Karpas-422 (cell line): ENCODE results near the gene DAB1. TPM values are rescaled to one million over a fixed set of nuclear protein-coding genes. Genes with fewer than 3 reads are reported as not detected.

Experiments used
- DNase-seq: peaks from one replicate; pipeline ENCODE4 v3.0.0-alpha.2; 2015
- H2AFZ ChIP-seq: fragments of 200-600 bp; sonication (generic); 2 replicates; pipeline ENCODE4 v1.6.1; 2014; ENCODE audit warnings: antibody characterized with exemption, low read length, mixed read lengths
- H3K27ac ChIP-seq: fragments of 200-600 bp; sonication (generic); 2 replicates; pipeline ENCODE4 v1.5.1; 2014; ENCODE audit warnings: mild to moderate bottlenecking, low read length, moderate library complexity
- H3K27me3 ChIP-seq: fragments of 200-600 bp; sonication (generic); 2 replicates; pipeline ENCODE4 v1.6.1; 2014; ENCODE audit warnings: low read length, mixed read lengths
- H3K36me3 ChIP-seq: fragments of 200-600 bp; sonication (generic); 2 replicates; pipeline ENCODE4 v1.6.1; 2014; ENCODE audit warnings: low read length, mixed read lengths; ENCODE audit not compliant: insufficient read depth
- H3K4me1 ChIP-seq: fragments of 200-600 bp; sonication (generic); 2 replicates; pipeline ENCODE4 v1.6.1; 2014; ENCODE audit warnings: mild to moderate bottlenecking, low read length, mixed read lengths
- H3K4me2 ChIP-seq: fragments of 200-600 bp; sonication (generic); 2 replicates; pipeline ENCODE4 v1.6.1; 2014; ENCODE audit warnings: low read length, low read depth, mild to moderate bottlenecking; ENCODE audit not compliant: poor library complexity, severe bottlenecking
- H3K4me3 ChIP-seq: fragments of 200-600 bp; sonication (generic); 2 replicates; pipeline ENCODE4 v1.5.1; 2014; ENCODE audit warnings: mild to moderate bottlenecking, antibody characterized with exemption, low read length, mixed read lengths
- H3K79me2 ChIP-seq: fragments of 200-600 bp; sonication (generic); 2 replicates; pipeline ENCODE4 v1.6.1; 2014; ENCODE audit warnings: mild to moderate bottlenecking, low read length, mixed read lengths
- H3K9ac ChIP-seq: fragments of 200-600 bp; sonication (generic); 2 replicates; pipeline ENCODE4 v1.6.0; 2014; ENCODE audit warnings: low read length
- H3K9me2 ChIP-seq: fragments of 200-600 bp; sonication (generic), shearing (Covaris generic); replicated peaks from 2 replicates; pipeline ENCODE4 v1.6.0; 2014; ENCODE audit warnings: mild to moderate bottlenecking, low read length, moderate library complexity; ENCODE audit not compliant: insufficient read depth
- H3K9me3 ChIP-seq: fragments of 300-700, 200-600 bp; sonication (generic); 2 replicates; pipeline ENCODE4 v1.6.1; 2014; ENCODE audit warnings: low read length, mixed read lengths
- H4K20me1 ChIP-seq: fragments of 200-600 bp; sonication (generic); 2 replicates; pipeline ENCODE4 v1.6.1; 2014; ENCODE audit warnings: mild to moderate bottlenecking, antibody characterized with exemption, low read length, low read depth; ENCODE audit not compliant: insufficient read depth
- total RNA-seq: library from RNA; depleted of rRNA; stranded (reverse); fragments of >200 nt; shearing (Covaris generic); gene quantifications from 2 replicates; pipeline ENCODE4 v1.2.3, GENCODE V29; 2014; ENCODE audit warnings: low replicate concordance

DAB1 gene
- total RNA-seq, 1 experiment from 2014 or later: 0.78 TPM

DNA sequence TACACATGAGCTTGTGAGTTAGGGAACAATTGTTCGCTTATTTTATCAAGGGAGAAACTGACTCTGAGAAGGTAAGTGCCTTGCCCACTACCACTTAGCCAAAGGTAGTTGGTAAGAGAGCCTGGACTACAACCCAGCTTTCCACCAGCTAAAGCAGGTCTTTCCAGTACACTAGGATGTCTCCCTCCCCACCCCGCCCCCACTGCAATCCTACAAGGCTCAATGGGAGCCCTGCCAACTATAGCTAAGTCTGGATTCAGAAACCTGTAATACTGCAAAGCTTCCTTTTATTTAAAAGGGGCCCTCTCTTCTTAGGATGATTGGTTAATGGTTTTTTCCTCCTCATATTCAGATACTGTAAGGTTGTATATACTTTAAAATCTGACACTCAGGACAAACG, 356.0 kb downstream of the DAB1 start:
- H3K9me3 ChIP-seq: no peaks in the 10 kb centered on the region
- no peaks in the 10 kb centered on the region for H3K9me2 ChIP-seq
- no peak overlapping the region for H3K9ac ChIP-seq
- no peak for DNase-seq
- no peaks in the 10 kb centered on the region for H3K27me3 ChIP-seq
- H2AFZ ChIP-seq: no peak overlapping the region
- no peaks in the 10 kb centered on the region for H3K36me3 ChIP-seq
- no peak overlapping the region for H3K27ac ChIP-seq
- H3K79me2 ChIP-seq: no peaks in the 10 kb centered on the region
- H4K20me1 ChIP-seq: no peaks in the 10 kb centered on the region
- H3K4me1 ChIP-seq: no peaks in the 10 kb centered on the region
- H3K4me3 ChIP-seq: no peak overlapping the region
- no peak overlapping the region for H3K4me2 ChIP-seq

DNA sequence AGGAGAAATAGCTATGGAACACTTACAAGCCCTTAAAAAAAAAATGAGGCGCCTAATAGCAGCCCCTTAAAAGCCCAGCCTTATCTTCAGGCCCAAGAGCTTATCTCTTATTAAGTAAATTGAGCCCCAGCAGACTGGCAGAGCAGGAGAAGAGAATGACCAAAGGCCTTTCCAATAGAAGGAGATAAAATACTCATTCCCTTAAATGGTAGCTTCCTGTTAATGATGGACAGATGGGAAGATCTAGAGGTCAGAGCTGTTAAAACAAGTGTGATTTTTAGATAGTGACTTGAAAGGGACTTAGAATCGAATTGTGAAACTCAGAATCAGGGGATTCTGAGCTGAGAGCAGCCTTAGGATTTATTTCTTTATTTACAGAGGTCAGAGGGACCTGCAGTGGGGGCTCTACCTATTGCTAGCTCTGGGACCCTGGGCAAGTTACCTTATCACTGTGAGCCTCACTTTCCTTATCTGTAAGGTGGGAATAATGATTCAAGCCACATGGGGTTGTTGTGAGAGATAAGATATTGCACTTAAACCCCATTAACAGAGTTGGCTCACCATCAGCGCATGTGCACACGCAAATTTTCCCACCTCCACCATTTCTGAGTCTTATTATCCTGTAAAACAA, 356.8 kb downstream of the DAB1 start:
- Histone ChIP-seq H2AFZ (no peak overlapping the region), H3K79me2 (no peaks in the 10 kb centered on the region), H3K4me2 (no peak overlapping the region), H3K9me3 (no peaks in the 10 kb centered on the region), H3K9ac (no peak overlapping the region), H3K4me3 (no peak overlapping the region), H3K27ac (no peak overlapping the region), H3K27me3 (no peaks in the 10 kb centered on the region), H3K9me2 (no peaks in the 10 kb centered on the region), H3K36me3 (no peaks in the 10 kb centered on the region), H3K4me1 (no peaks in the 10 kb centered on the region), H4K20me1 (no peaks in the 10 kb centered on the region)
- no peak for DNase-seq

DNA sequence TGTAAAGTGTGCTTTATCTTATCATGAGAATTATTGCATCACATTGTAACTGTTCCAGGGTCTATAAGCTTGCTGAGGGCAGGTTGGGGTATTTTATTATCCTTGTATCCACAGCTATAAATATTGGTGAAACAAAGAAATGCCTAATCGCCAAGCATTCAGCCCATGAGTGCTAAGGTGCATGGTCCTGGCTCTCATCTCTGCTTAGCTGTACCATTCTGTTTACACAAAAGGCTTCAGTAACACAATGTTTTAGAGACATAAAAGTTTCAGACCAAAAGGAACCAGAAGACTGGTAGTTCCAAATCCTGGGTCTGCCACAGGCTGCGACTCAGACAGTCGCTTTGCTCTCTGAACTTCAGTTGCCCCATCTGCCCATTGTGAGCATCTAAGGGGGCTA, 358.4 kb downstream of the DAB1 start:
- Histone ChIP-seq H3K27me3 (no peaks in the 10 kb centered on the region), H3K9ac (no peak overlapping the region), H3K79me2 (no peaks in the 10 kb centered on the region), H3K4me3 (no peak overlapping the region), H4K20me1 (no peaks in the 10 kb centered on the region), H3K9me3 (no peaks in the 10 kb centered on the region), H3K36me3 (no peaks in the 10 kb centered on the region), H3K9me2 (no peaks in the 10 kb centered on the region), H2AFZ (no peak overlapping the region), H3K4me1 (no peaks in the 10 kb centered on the region), H3K4me2 (no peak overlapping the region), H3K27ac (no peak overlapping the region)
- no peak for DNase-seq

- Histone ChIP-seq H3K27me3 (no peaks in the 10 kb centered on the region), H3K4me1 (no peaks in the 10 kb centered on the region), H3K4me3 (no peak overlapping the region), H3K9ac (no peak overlapping the region), H3K79me2 (no peaks in the 10 kb centered on the region), H3K27ac (no peak overlapping the region), H4K20me1 (no peaks in the 10 kb centered on the region), H3K9me3 (no peaks in the 10 kb centered on the region), H3K4me2 (no peak overlapping the region), H3K36me3 (no peaks in the 10 kb centered on the region), H2AFZ (no peak overlapping the region), H3K9me2 (no peaks in the 10 kb centered on the region)
- no peak for DNase-seq
Observed at GRCh38 chr1:57064379-57065140, 359.3 kb downstream of the DAB1 start.

DNA sequence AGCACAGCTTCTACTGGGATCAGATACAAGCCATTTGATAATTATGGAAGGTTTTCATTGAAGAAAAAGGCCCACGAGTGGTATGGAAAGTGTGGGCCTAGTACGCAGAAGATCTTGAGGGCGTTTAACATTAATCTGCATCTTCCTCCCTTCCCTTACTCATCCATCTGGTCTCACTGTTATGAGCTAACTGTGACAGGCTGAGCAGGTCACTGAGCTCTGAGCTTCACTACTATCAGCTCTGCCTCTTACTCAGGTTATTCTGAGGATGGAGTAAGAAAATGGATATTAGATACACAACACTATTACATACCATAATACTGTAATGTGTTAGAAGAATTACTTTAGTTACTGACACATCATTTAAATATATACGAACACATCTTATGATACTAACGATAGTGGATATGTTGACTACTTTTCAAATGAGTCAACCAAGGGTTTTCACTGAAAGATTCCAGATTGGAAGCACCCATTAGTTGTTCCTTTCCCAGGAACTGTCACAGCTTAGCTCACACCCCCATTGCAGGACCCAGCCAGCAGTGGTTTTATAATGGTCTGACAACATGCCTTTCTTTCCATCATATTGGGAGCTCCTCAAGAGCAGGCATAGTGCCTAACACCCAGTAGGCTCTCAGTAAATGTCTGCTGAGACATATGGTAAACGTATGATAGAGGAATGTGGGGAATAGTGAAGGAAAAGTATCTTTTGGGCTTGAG, 360.3 kb downstream of the DAB1 start:
- DNase-seq: no peak
- H3K9me2 ChIP-seq: no peaks in the 10 kb centered on the region
- H4K20me1 ChIP-seq: no peaks in the 10 kb centered on the region
- H3K4me3 ChIP-seq: no peak overlapping the region
- no peaks in the 10 kb centered on the region for H3K4me1 ChIP-seq
- no peaks in the 10 kb centered on the region for H3K9me3 ChIP-seq
- H3K9ac ChIP-seq: no peak overlapping the region
- H3K36me3 ChIP-seq: no peaks in the 10 kb centered on the region
- H3K4me2 ChIP-seq: no peak overlapping the region
- H2AFZ ChIP-seq: no peak overlapping the region
- H3K79me2 ChIP-seq: no peaks in the 10 kb centered on the region
- no peaks in the 10 kb centered on the region for H3K27me3 ChIP-seq
- H3K27ac ChIP-seq: no peak overlapping the region

- Histone ChIP-seq H3K36me3 (no peaks in the 10 kb centered on the region), H3K4me1 (no peaks in the 10 kb centered on the region), H3K9ac (no peak overlapping the region), H4K20me1 (no peaks in the 10 kb centered on the region), H3K4me3 (no peak overlapping the region), H3K4me2 (no peak overlapping the region), H3K9me3 (no peaks in the 10 kb centered on the region), H3K27me3 (no peaks in the 10 kb centered on the region), H3K27ac (no peak overlapping the region), H3K79me2 (no peaks in the 10 kb centered on the region), H3K9me2 (no peaks in the 10 kb centered on the region), H2AFZ (no peak overlapping the region)
- no peak for DNase-seq
Observed at GRCh38 chr1:57061369-57061768, 362.5 kb downstream of the DAB1 start.

- Histone ChIP-seq H4K20me1 (no peaks in the 10 kb centered on the region), H3K79me2 (no peaks in the 10 kb centered on the region), H3K9ac (no peak overlapping the region), H3K27me3 (no peaks in the 10 kb centered on the region), H3K9me2 (no peaks in the 10 kb centered on the region), H3K4me2 (no peak overlapping the region), H3K36me3 (no peaks in the 10 kb centered on the region), H2AFZ (no peak overlapping the region), H3K4me3 (no peak overlapping the region), H3K27ac (no peak overlapping the region), H3K9me3 (no peaks in the 10 kb centered on the region), H3K4me1 (no peaks in the 10 kb centered on the region)
- DNase-seq: no peak
Observed at GRCh38 chr1:57060451-57060850, 363.4 kb downstream of the DAB1 start.

GRCh38 chr1:57058652-57059501, 365.0 kb downstream of the DAB1 start:
- Histone ChIP-seq H3K27me3 (no peaks in the 10 kb centered on the region), H2AFZ (no peak overlapping the region), H3K4me1 (no peaks in the 10 kb centered on the region), H3K9ac (no peak overlapping the region), H4K20me1 (no peaks in the 10 kb centered on the region), H3K4me3 (no peak overlapping the region), H3K79me2 (no peaks in the 10 kb centered on the region), H3K9me3 (no peaks in the 10 kb centered on the region), H3K27ac (no peak overlapping the region), H3K4me2 (no peak overlapping the region), H3K9me2 (no peaks in the 10 kb centered on the region), H3K36me3 (no peaks in the 10 kb centered on the region)
- no peak for DNase-seq
